Measurements from ENCODE around the gene MAP3K4.

GRCh38 chr6:161111261-161111660, 119.7 kb downstream of the MAP3K4 start:
- TF ChIP-seq POLR2AphosphoS5 (IDR thresholded peaks at IDR 0.05) = no peak
- TF ChIP-seq CTCF (IDR thresholded peaks at IDR 0.05) = no peak
- TF ChIP-seq POLR2A (IDR thresholded peaks at IDR 0.05) = no peak

All from sigmoid colon (tissue), 4 donors.